Testis (tissue), 3 donors: Measurements from ENCODE around the gene TEAD3. TPM values are rescaled to one million over a fixed set of nuclear protein-coding genes. Genes with fewer than 3 reads are reported as not detected.

ENCODE experiments used
- DNase-seq: peaks from one replicate; pipeline ENCODE4 v3.0.0-alpha.2; 2019
- H3K27ac ChIP-seq, 2 donors: fragments of 200-600 bp; sonication (generic); one replicate each; pipeline ENCODE4 v1.5.1; 2019
- H3K27me3 ChIP-seq: fragments of 200-600 bp; sonication (generic); one replicate; pipeline ENCODE4 v1.5.1; 2019
- H3K36me3 ChIP-seq: fragments of 200-600 bp; sonication (generic); one replicate; pipeline ENCODE4 v1.5.1; 2017; ENCODE audit warnings: low read depth; ENCODE audit errors: missing control alignments
- H3K4me1 ChIP-seq: fragments of 200-600 bp; sonication (generic); one replicate; pipeline ENCODE4 v1.5.1; 2019
- H3K4me3 ChIP-seq, 2 donors: fragments of 200-600 bp; sonication (generic); one replicate each; pipeline ENCODE4 v1.5.1; 2017 to 2019
- H3K9me3 ChIP-seq: fragments of 200-600 bp; sonication (generic); one replicate; pipeline ENCODE4 v1.5.1; 2017
- POLR2A ChIP-seq: fragments of 450-650 bp; IDR thresholded peaks from one replicate; pipeline ENCODE4 v1.6.1; 2017; ENCODE audit warnings: antibody characterized with exemption, mild to moderate bottlenecking, moderate library complexity
- WGBS, 2 donors: methylation state at CpG; one replicate each; pipeline ENCODE4 v1.1.5; 2018; 5-methylcytosine and 5-hydroxymethylcytosine counted together
- intact Hi-C: fragments of 100-400 bp; cut with DNase I; formaldehyde crosslinking; loops from one replicate; pipeline ENCODE4 v1.15.1; 2023; ENCODE audit warnings: low total_unique reads
- polyA plus RNA-seq: library from polyadenylated mRNA; stranded (reverse); fragments of 350-450 nt; fragmentation: Illumina TruSeq; extraction: RNeasy Lipid Tissue Mini Kit (QIAGEN cat#74804); gene quantifications from one replicate; pipeline ENCODE4 v1.2.3, GENCODE V29; 2014; ENCODE audit warnings: low read depth, low replicate concordance; ENCODE audit not compliant: insufficient read depth
- total RNA-seq, 2 donors: library from RNA; depleted of rRNA; stranded (reverse); fragments of >200 nt; gene quantifications; one replicate each; pipeline ENCODE4 v1.2.3, GENCODE V29; 2016
- TF ChIP-seq, protein P1 (sequence below), 3 experiments: fragments of 450-650 bp in 2 of 3; fragments of 200-600 bp in 1 of 3; sonication (generic) in 1 of 3; IDR thresholded peaks; one replicate each; pipeline ENCODE4 v1.5.1; 2016 to 2019; ENCODE audit warnings: antibody characterized with exemption in 3 of 3, mild to moderate bottlenecking in 2 of 3, moderate library complexity in 1 of 3

TEAD3 gene
- total and polyA plus RNA-seq, 3 donors from 2014 or later = 10.6 to 17.8 (median 16.2) TPM

DNA sequence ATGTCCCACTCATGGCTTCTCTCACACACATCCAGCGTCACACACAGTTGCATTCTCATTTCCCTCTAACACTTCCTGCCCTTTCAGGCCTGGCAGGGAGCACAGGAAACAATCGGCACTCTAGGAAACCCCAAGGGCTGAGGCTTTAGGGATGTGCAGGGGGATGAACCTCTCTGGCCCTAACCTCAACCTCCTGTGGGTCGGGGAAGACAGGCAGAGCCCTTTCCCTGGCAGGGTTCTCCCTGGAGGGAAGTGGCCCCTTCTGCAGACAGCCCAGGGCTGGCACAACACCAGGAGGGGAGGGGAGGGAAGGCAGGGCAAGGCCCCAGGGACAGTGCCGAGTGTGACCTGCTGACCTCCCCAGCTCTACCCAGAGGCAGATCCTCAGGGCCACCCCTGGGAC is 2.7 kb downstream of the TEAD3 start:
- H3K27me3 ChIP-seq = no peaks in the 10 kb centered on the region
- no peak for DNase-seq
- TF ChIP-seq, protein P1, sequence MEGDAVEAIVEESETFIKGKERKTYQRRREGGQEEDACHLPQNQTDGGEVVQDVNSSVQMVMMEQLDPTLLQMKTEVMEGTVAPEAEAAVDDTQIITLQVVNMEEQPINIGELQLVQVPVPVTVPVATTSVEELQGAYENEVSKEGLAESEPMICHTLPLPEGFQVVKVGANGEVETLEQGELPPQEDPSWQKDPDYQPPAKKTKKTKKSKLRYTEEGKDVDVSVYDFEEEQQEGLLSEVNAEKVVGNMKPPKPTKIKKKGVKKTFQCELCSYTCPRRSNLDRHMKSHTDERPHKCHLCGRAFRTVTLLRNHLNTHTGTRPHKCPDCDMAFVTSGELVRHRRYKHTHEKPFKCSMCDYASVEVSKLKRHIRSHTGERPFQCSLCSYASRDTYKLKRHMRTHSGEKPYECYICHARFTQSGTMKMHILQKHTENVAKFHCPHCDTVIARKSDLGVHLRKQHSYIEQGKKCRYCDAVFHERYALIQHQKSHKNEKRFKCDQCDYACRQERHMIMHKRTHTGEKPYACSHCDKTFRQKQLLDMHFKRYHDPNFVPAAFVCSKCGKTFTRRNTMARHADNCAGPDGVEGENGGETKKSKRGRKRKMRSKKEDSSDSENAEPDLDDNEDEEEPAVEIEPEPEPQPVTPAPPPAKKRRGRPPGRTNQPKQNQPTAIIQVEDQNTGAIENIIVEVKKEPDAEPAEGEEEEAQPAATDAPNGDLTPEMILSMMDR (IDR thresholded peaks at IDR 0.05) = no peak
- TF ChIP-seq POLR2A = no peak
- no peak overlapping the region for H3K4me3 ChIP-seq
- H3K9me3 ChIP-seq = no peaks in the 10 kb centered on the region
- peaks cover 67% of the 10 kb centered on the region for H3K4me1 ChIP-seq
- WGBS, 2 donors = 31 to 38% methylated on average over 4 of the region's 4 CpGs
- no peaks in the 10 kb centered on the region for H3K36me3 ChIP-seq
- H3K27ac ChIP-seq = peak overlapping the region in 1 of 2 donors; percentile 19
- intact Hi-C loops = no loop called here

DNA sequence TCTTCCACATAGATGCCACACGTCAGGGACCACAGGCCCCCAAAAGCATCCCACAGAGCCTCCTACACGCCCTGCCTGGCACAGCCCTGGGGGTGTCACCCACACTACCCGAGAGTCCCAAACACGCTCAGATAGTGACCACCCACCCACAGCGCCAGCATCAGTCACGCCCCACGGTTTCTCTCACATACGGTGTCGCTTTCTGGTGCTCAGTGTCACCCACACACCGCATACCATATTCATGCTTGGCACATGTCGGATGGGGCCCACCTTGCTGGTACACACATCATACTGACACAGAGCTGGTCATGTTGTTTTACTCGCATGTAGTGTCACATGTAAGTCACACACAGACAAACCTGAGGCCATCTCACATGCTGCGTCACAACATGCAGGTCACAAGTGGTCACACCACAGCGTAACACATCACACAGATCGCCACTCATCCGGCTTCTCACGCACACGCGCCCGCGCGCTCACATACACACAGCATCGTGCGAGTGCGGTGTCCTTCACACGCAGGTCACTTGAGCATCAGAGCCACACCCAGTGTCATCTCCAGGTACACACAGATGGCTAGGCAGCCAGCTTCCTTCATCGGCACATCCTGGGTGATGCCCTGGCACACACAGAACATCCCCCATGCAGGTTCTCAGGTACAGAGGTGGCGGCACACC is 3.4 kb downstream of the TEAD3 start:
- Histone ChIP-seq H3K4me3 (no peak overlapping the region), H3K4me1 (peaks cover 69% of the 10 kb centered on the region), H3K27me3 (no peaks in the 10 kb centered on the region), H3K36me3 (no peaks in the 10 kb centered on the region), H3K27ac (no peak overlapping the region), H3K9me3 (no peaks in the 10 kb centered on the region)
- TF ChIP-seq, protein P1 (IDR thresholded peaks at IDR 0.05) = no peak
- no peak for TF ChIP-seq POLR2A
- intact Hi-C loops = no loop called here
- 83 to 86% methylated on average over 22 to 28 of the region's 28 CpGs for WGBS, 2 donors
- DNase-seq = no peak

DNA sequence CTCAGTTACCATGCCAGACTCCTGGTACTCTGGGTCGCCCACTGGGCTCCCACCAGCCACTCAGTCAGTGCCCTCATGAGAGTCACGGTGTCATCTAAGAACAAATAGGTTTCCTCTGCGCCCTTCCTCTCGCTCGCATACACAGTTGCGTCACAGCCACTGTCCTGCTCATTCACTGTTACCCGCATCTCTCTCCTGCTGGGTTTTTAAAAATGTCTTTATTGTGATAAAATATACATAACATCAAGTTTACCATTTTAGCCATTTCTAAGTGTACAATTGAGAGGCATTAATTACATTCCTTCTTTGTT is 4.0 kb downstream of the TEAD3 start:
- intact Hi-C loops = no loop called here
- 92 to 93% methylated on average over 7 of the region's 7 CpGs for WGBS, 2 donors
- H3K9me3 ChIP-seq = no peaks in the 10 kb centered on the region
- H3K4me1 ChIP-seq = peaks cover 64% of the 10 kb centered on the region
- DNase-seq = no peak
- H3K36me3 ChIP-seq = no peaks in the 10 kb centered on the region
- H3K27ac ChIP-seq = peak overlapping the region in 1 of 2 donors; percentile 93
- TF ChIP-seq, protein P1 (IDR thresholded peaks at IDR 0.05) = no peak
- TF ChIP-seq POLR2A = no peak
- no peaks in the 10 kb centered on the region for H3K27me3 ChIP-seq
- no peak overlapping the region for H3K4me3 ChIP-seq

DNA sequence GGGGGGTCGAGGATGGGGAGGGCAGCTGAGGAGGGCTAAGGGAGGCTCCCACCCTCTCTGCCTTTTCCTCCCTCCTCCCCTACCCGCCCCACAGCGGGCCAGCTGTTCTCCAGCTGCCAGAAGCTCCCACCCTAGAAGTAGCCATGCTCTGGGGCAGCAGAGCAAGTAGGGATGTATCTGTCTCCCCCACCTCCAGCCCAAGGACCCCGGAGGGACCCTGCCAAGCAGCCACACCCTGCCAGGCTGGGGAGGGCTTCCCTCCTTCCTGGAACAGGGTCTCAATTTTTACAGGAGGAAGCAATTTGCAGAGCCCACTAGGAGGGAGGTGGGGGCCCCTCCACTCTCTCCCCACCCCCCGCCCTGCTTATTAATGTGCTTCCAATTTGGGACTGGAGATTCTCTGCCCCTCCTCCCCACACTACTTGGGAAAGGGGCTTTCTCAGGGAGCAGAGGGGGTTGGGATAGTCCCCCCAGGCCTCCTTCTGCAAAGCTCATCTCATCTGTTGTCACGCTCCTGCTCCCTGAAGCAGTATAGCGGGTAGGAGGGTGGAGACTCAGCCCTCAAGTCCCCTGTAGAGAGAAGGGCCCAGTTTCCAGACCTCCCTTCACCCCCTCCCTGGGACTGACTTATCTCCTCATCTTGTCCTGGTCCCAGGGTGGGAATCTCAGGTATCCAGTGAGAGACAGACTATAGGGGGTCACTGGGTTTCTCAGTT is 4.5 kb downstream of the TEAD3 start:
- Histone ChIP-seq H3K4me1 (peaks cover 62% of the 10 kb centered on the region), H3K36me3 (no peaks in the 10 kb centered on the region), H3K27ac (peak overlapping the region; percentile 24 to 93), H3K4me3 (no peak overlapping the region), H3K27me3 (no peaks in the 10 kb centered on the region), H3K9me3 (no peaks in the 10 kb centered on the region)
- intact Hi-C loops = no loop called here
- no peak for TF ChIP-seq POLR2A
- TF ChIP-seq, protein P1 (IDR thresholded peaks at IDR 0.05) = no peak
- 54 to 61% methylated on average over 7 of the region's 7 CpGs for WGBS, 2 donors
- no peak for DNase-seq
